Lower leg skin (tissue), 4 donors: ENCODE measurements around the gene SLC7A4. TPM values are rescaled to one million over a fixed set of nuclear protein-coding genes. Genes with fewer than 3 reads are reported as not detected.

ENCODE experiments used
- DNase-seq, 2 donors: peaks; one replicate each; pipeline ENCODE4 v3.0.0-alpha.2; 2019; ENCODE audit warnings: low spot score in 2 of 2
- H3K4me3 ChIP-seq: fragments of 200-600 bp; sonication (generic); 2 replicates; pipeline ENCODE4 v1.5.1; 2017; ENCODE audit warnings: mild to moderate bottlenecking, low read depth; ENCODE audit not compliant: poor library complexity, severe bottlenecking
- CTCF ChIP-seq, 3 donors: fragments of 450-650 bp; IDR thresholded peaks; one replicate each; pipeline ENCODE4 v1.5.1; 2016; ENCODE audit warnings: antibody characterized with exemption in 3 of 3, mild to moderate bottlenecking in 3 of 3, moderate library complexity in 2 of 3
- POLR2A ChIP-seq, 2 donors: fragments of 450-650 bp; IDR thresholded peaks; one replicate each; pipeline ENCODE4 v1.6.1; 2016 to 2017; ENCODE audit warnings: antibody characterized with exemption in 2 of 2, mild to moderate bottlenecking in 1 of 2, moderate library complexity in 1 of 2
- WGBS, 2 donors: methylation state at CpG; one replicate each; pipeline ENCODE4 v1.1.5; 2018; 5-methylcytosine and 5-hydroxymethylcytosine counted together
- intact Hi-C: fragments of 100-400 bp; cut with DNase I; formaldehyde crosslinking; loops from one replicate; pipeline ENCODE4 v1.15.0; 2023; ENCODE audit warnings: low total_unique reads
- total RNA-seq, 4 donors: library from RNA; depleted of rRNA; stranded (reverse); fragments of >200 nt; gene quantifications; one replicate each; pipeline ENCODE4 v1.1.0, GENCODE V29; 2016

Gene SLC7A4
- total RNA-seq, 4 donors from 2014 or later = 1.5 to 4.5 (median 2.8) TPM

- intact Hi-C loops = no loop called here
- TF ChIP-seq CTCF (IDR thresholded peaks at IDR 0.05) (no peak), POLR2A (IDR thresholded peaks at IDR 0.05) (no peak)
- no peak for DNase-seq
- no peak overlapping the region for H3K4me3 ChIP-seq
- 77 to 81% methylated on average over 12 of the region's 12 CpGs for whole genome bisulfite sequencing, 2 donors
Measured at GRCh38 chr22:21032868-21033688, 717 bp upstream of the SLC7A4 start.

GRCh38 chr22:21031545-21032036 is 770 bp downstream of the SLC7A4 start:
- whole genome bisulfite sequencing, 2 donors = 84 to 91% methylated on average over 15 to 16 of the region's 18 CpGs
- intact Hi-C loops = no loop called here
- no peak overlapping the region for H3K4me3 ChIP-seq
- DNase-seq = no peak
- TF ChIP-seq POLR2A (IDR thresholded peaks at IDR 0.05) (no peak), CTCF (IDR thresholded peaks at IDR 0.05) (no peak)

- no peak overlapping the region for H3K4me3 ChIP-seq
- DNase-seq = no peak
- intact Hi-C loops = no loop called here
- TF ChIP-seq CTCF (IDR thresholded peaks at IDR 0.05) = no peak
- no peak for TF ChIP-seq POLR2A (IDR thresholded peaks at IDR 0.05)
- WGBS, 2 donors = 91 to 93% methylated on average over 34 to 40 of the region's 40 CpGs
Measured at GRCh38 chr22:21030621-21031544, 1.5 kb downstream of the SLC7A4 start.

- 83 to 89% methylated on average over 14 to 15 of the region's 15 CpGs for WGBS, 2 donors
- H3K4me3 ChIP-seq = no peak overlapping the region
- TF ChIP-seq CTCF (IDR thresholded peaks at IDR 0.05) (no peak), POLR2A (IDR thresholded peaks at IDR 0.05) (no peak)
- no peak for DNase-seq
- intact Hi-C loops = no loop called here
Measured at GRCh38 chr22:21030032-21030431, 2.3 kb downstream of the SLC7A4 start.

- TF ChIP-seq POLR2A (IDR thresholded peaks at IDR 0.05) = no peak
- no peak for TF ChIP-seq CTCF (IDR thresholded peaks at IDR 0.05)
- DNase-seq = no peak
- H3K4me3 ChIP-seq = no peak overlapping the region
- intact Hi-C loops = loop anchor here (5.0 kb wide), 1 partner anchor 1683 kb away; no protein-coding TSS in a partner anchor
- 57 to 72% methylated on average over 12 of the region's 12 CpGs for WGBS, 2 donors
Measured at GRCh38 chr22:21029486-21030025, 2.8 kb downstream of the SLC7A4 start.
